Peyer's patch (tissue), 4 donors: ENCODE results near the gene FAIM2.

ENCODE experiments used
- CTCF ChIP-seq, 6 experiments: fragments of 450-650 bp in 4 of 6; fragments of 200-600 bp in 2 of 6; sonication (generic) in 1 of 6; IDR thresholded peaks; one replicate each; pipeline ENCODE4 v1.5.1; 2017 to 2019; ENCODE audit warnings: antibody characterized with exemption in 6 of 6, mild to moderate bottlenecking in 3 of 6, moderate library complexity in 1 of 6
- POLR2A ChIP-seq, 2 donors: fragments of 450-650 bp; IDR thresholded peaks; one replicate each; pipeline ENCODE4 v1.5.1; 2017; ENCODE audit warnings: antibody characterized with exemption in 2 of 2, mild to moderate bottlenecking in 2 of 2, moderate library complexity in 2 of 2

- TF ChIP-seq POLR2A (IDR thresholded peaks at IDR 0.05) (no peak), CTCF (IDR thresholded peaks at IDR 0.05) (no peak)
These were observed 35.9 kb downstream of the FAIM2 start for GRCh38 chr12:49867570-49868341.
